Suppressor macrophage treated with lipopolysaccharide for 1 hour (primary cell): Measurements from ENCODE around the gene RHBDD1.
A peak's percentile ranks its signal among the peaks of the same experiment; 100 is the strongest.

Experiments used
- DNase-seq, 3 donors: peaks; one replicate each; pipeline ENCODE4 v3.0.0-alpha.2; 2020 to 2022

RHBDD1 gene

DNA sequence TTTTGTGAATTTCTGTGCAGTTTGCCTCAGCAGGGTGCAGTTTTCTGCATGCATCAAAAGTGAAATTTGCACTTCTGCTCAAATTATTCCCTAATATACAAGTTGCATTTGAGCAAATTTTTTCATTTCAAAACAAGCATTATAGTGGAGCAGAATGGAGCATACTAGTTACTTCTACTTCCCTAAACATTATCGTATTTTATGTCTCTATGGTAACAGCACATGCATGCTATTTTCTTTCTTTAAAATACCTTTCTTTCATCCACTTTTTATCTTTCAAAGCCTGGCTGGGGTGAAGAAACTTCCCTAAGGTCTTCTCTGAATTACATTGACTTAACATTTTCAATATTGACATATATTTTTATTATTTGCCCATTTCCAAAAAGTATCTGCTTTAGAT, 11.2 kb downstream of the RHBDD1 start:
- DNase-seq, result no peak

DNA sequence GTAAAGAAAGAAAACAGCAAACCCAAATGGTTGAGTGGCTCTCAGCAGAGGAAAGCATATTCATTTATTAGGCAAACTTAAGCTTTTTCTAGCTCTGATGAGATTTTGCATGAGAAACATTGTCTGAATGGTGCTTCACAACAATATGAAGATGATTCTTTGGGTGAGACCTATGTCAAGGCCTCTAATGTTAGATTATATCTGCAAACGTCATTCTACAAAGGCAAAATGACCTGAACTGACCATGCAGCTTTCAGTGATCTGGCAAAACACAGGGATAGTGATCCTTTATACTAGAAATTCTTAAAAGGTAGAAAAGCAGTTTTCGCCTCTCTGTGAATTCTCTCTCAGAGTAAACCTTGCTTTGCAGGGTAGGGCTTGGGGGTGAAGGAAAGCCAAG, 11.7 kb downstream of the RHBDD1 start:
- no peak for DNase-seq

DNA sequence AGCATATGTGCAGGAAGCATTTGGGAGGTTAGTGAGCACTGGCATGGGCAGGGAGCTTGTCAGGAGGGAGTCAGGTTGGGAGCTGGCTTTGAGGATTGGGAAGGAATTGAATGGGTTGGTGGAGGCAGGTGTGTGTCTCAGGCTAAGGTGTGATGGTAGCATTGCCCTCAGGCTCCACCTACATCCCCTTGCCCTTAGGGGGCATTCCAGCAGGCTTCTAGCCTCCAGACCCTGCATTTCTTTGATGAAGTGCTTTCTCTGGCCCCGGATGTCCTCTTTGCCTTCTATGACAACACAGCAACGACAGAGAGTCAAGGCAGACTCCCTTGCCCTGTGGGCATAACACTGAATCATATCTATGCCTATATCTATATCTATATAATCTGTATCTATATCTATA, 13.5 kb downstream of the RHBDD1 start:
- DNase-seq, result no peak

DNA sequence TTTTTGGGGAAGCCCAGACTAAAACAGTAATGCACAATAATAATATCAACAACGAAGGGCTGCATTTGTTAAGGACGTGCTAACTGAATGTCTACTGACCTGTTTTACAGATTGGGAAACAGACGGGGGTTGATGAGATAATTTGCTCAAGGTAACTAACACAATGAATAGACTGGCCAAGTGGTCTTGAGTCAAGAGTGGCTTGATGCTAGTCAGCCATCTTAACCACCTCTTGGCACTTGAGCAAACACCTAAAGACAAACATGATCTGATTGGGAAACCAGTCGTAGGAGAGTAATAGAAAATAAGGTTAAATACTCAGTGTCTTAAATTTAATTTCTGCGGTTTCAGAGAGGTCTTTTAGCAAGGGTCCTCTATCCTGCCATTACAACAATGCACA, 14.2 kb downstream of the RHBDD1 start:
- DNase-seq, result no peak

DNA sequence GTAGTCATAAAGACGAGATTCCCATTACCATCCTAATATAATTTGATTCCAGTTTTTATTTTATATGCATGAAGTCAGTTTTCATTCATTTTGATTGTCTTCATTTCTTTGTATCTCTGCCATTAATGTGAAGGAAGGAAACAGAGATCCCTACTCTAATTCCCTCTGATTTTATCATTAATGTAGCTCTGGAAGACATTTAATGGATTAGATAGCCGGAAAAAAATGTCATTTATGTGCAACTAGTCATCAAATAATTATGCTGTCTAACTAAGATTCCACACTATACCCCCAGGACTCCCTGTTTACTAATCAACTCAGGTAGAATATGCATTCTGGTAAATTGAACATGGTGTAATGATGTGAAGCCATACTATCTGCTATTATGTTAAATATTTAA, 19.9 kb downstream of the RHBDD1 start:
- no peak for DNase-seq

DNA sequence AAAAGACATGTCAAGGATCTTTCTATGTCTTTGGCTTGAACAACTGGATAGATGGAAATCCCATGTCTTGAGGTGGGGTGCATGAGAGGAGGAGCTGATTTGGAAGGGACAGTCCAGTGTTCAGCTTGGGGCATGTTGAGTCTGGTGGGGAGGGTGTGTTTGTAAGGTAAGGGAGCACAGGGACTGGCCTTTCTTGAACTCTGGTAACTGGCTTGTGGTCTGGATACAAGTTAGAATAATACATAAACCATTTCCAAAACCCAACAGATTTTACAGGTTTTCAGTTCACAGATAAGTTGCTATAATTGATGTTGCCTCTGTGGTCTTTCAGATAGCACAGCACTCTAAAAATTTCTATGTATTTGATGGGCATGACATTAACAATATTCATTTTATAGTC, 24.2 kb downstream of the RHBDD1 start:
- no peak for DNase-seq

DNA sequence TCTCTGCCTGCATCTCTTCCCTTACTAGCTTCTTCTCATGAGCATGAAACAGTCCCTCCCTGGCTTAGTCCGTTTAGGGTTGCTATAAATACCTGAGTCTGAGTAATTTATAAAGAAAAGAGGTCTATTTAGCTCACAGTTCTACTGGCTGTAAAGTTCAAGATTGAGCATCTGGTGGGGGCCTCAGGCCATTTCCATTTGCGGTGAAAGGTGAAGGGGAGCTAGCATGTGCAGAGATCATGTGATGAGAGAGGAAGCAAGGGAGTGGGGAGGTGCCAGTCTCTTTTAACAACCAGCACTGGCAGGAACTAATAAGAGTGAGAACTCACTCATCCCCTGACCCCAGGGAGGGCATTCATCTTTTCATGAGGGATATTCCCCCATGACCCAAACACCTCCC, 26.8 kb downstream of the RHBDD1 start:
- DNase-seq, result no peak

DNA sequence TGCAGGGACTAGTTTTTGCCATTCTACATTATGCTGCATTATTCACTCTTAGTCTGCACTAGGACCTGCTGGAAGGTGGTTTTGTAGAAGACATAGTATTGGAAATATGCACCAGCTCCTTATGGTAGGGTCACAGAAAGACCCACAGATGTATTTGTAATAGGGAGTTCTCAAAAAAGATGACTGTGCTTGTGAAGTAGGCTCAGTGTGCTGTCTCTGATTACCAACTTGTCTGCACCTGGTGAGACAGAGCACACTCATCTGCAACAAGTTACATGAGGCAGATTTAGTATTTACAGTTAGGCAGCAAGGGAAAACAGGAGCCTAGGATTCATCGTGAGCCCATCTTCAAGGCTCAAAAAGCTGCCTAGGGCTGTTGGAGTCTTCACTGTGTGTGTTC, 29.4 kb downstream of the RHBDD1 start:
- DNase-seq, result no peak

DNA sequence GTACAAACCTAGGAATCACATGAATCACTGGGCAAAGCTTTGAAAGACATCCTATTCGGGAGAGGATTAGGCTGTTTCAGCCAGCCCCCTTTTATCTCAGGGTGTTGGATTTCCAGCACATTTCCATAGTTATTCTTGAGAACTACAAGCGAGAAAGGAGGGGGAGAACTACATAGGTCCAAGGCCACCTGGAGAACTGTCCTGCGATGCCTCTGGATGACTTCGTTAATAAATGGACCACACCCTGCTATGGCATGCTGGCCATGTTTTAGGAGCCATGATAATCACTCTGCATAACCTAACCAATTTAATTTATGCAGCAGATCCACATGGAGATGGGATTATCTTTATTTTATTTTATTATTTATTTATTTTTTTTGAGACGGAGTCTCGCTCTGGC, 29.9 kb downstream of the RHBDD1 start:
- no peak for DNase-seq

DNA sequence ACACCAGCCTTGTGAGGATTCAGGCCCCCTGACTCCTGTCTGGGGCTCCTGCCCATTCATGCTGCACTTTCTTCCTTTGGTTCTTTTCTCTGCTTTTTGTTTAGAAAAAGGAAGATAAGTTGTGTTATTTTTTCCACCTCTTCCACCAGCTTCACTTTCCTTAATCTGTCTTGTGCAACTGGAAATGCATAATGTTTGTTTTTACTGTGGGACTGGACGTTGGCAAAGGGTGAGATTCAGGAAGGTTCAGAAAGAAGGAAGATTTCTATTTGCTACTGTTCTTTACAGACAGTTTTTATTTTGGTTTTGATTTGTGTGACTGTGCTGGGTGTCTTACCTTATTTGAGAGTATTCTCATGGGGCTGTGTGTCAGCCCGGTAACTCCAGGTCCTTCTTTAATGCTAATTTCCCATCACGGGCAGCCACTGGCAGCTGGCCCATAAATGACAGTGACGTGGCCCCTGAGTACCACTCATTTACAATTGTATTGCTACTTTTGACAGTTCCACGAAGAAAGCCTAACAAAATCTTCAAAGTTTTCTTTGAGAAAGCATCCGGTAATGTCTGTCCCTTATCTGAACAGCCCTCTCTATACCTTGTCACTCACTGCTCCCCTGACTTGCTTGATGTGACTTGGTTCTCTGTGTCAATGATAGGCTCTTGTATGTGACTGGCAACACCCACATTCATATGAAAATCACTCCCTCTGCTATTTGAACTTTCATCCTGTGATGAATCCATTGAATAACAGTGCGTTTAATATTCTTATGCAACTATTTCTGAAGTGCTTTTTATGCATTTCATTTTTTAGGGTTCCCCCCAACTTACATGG, 32.7 kb downstream of the RHBDD1 start:
- no peak for DNase-seq

DNA sequence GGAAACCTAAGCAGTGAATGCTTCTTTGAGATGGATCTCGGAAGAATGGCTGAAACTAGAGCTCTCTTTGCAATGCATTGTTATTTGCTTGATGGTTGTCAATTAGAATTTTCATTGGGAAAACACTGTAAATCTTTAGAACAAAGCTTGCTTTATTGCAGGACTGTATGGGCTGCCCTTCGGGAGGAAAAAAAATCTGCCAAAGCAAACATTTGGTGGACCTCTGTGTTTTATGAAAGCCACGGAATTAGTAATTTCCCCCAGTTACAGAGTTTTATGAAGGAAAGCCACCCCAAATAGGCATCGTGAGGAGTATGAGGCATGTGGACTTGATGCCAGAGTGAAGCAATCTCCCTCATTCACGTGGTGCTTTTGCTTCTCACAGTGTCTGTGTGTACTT, 33.5 kb downstream of the RHBDD1 start:
- no peak for DNase-seq

DNA sequence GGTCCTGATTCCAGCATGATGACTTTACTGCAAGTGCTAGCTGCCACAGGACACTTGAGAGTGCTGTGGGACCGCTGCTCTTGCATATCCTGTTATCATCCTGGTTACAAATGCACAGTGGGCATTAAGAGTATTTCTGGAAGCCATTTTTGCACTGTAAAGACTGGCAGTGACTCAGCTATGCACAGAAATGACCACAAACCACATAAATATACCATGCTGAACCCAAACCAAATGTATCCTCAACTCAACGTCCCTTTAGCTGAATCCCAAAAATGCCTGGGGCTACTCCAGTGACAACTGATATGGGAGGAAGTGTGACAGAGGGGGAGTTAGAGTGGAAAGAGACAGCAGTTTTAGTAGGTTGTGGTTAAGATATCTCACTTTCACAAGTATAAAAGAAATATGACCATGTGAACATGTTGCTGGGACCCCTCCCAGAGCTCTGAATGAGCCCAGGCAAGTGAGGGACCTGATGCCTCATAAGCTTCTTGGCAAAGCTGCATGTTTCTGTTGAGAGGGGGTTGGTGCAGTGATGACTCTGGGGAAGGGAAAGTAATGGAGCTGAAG, 37.3 kb downstream of the RHBDD1 start:
- DNase-seq, result peak in 1 of 3 donors; percentile 4

DNA sequence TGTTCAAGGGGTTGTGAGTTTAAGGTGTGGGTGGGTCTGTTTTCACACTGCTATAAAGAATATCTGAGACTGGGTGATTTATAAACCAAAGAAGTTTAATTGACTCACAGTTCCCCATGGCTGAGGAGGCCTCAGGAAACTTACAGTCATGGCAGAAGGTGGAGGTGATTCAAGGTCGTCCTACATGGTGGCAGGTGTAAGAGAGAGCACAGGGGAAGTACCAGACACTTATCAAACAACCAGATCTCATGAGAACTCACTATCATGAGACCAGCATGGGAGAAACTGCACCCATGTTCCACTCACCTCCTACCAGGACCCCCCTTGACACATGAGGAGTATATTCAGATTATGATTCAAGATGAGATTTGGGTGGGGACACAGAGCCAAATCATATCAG, 38.0 kb downstream of the RHBDD1 start:
- DNase-seq, result no peak

DNA sequence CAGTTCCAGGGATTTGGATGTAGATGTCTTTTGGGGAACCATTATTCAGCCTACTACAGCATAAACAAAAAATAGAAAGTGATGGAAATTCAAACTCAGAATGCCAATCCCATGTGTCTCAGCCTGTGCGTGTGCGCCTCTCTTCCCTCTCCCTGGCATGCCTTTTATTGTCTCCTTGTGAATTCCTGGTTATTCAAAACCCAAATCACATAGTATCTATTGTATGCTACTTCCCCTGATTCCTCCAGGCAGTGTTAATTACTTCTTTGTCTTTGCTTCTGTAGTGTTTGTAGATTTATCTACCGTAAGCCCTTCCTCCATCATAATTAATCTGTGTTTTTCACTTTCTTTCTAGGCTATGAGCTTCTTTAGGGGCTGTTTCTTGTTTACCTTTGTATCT, 38.9 kb downstream of the RHBDD1 start:
- DNase-seq, result no peak

DNA sequence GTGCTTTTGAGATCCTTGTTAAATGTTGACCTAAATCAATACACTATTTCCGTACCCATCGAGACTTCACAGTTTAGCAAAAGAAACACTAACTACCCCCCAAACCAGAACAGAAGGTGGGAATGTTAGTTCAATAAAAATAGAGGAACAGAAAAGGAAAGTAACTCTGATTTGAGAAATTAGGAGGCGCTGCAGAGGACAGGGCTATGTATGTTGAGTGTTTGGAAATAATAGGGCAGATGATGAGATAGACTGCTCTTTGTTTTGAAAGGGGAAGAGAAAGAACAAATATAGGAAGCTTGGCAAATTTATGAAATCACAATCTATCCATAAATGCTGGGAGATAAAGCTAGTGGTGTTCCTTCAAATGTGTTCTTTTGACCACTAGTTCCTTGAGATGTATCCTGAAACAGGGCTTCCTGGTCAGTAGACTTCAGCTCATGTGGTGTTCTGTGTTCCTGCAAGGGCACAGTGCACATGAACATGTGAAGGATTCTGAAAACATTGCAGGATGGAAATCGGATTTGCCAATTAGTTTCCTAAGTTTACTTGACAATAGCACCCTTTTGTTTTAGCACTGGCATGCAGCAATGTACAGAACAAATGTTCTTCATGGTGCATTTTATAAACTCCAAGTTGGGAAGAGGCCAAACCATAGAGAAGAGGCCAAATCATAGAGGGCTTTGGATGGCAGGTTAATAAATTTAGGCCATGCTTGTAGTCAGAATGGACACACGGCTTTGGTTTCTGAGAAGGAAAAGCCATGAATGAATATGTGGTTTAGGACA, 39.8 kb downstream of the RHBDD1 start:
- DNase-seq, result peak; percentile 50 to 67 (median 51)

DNA sequence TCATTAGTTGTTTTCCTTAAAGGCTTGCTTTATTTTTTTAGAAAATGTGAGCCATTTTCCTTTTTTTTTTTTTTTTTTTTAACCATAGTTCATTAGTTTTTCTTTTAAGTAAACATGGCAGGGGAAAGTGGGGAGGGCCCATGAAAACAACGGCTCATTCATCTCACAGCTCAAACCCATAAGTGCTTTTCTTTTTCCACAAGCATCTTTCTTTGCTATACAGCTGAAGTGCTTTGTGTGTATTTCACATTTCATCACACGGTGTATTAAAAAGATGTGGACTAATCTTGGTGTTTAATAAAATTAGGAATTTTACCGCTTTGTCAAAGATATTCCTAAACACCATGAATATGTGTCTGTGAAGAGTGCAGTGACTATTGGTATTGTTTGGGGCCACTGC, 41.6 kb downstream of the RHBDD1 start:
- DNase-seq, result no peak

DNA sequence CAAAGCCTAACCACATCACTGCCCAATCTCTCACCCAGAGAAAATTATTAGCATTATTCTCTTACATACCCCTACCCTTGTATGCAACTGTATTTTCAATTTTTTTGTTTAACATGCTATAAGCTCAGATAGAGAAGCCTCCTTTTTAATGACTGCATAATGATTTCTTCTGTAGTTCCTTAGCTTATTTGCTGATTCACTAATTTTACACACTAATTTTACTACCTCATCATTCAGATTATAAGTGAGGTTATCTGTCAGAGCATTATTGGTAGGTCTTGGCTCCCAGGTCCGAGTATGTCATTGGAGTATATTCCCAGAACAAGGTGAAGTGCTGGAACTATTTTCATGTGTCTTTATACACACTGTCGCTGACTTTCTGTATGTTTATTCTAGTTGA, 45.4 kb downstream of the RHBDD1 start:
- DNase-seq, result no peak

DNA sequence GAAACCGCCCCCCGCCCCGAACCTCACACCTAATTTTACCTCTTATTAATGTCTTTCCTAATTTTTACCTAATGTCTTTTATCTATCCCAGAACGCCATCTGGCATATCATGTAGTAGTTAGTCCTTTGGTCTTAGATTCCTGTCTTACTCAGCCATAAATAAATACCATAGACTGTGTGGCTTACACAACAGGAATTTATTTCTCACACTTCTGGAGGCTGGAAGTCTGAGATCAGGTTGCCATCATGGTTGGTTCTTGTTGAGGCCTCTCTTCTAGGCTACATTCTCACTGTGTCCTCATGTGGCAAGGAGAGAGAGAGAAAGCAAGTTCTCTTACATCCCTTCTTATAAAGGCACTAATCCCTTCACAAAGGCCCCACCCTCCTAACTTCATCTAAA, 46.8 kb downstream of the RHBDD1 start:
- no peak for DNase-seq

DNA sequence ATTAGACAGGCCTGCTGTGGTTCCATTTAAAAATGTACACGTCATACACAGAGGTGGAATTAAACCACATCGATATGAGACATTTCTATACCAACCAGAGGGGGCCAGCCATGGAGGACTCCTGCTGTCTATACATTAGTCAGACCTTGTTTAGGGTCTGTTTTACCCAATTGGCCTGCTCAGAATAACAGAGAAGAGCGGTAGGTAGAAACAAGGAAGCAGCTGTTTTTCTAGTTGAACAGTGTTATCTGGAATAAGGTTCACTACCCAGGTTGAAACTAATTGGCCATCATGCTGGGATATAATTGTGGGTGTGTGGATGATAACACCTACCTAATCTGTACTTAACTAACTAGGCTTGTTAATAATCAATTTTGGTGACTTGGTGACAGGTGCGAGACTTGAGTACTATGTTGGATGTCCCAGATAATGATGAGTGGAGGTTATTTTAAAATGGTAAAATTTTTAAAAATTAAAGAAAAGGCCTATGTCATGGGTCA, 47.5 kb downstream of the RHBDD1 start:
- no peak for DNase-seq

DNA sequence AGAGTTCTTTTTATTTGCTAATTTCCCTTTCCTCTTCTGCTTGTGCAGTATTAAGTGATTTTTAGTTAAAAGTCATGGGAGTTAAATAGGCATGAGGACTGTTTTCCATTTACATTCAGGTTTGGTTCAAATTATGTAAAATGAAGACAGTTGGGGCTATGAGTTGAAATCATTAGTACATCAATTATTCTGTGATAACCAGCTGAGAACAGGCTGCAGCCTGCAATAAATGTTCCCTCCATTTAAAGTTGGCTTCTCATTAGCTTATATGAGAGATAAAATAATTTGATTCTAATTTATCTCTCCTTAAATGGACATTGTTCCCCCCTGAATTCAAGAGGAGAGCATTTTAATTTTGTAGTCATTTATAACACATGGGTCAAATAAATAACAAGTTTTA, 48.3 kb downstream of the RHBDD1 start:
- DNase-seq, result no peak

DNA sequence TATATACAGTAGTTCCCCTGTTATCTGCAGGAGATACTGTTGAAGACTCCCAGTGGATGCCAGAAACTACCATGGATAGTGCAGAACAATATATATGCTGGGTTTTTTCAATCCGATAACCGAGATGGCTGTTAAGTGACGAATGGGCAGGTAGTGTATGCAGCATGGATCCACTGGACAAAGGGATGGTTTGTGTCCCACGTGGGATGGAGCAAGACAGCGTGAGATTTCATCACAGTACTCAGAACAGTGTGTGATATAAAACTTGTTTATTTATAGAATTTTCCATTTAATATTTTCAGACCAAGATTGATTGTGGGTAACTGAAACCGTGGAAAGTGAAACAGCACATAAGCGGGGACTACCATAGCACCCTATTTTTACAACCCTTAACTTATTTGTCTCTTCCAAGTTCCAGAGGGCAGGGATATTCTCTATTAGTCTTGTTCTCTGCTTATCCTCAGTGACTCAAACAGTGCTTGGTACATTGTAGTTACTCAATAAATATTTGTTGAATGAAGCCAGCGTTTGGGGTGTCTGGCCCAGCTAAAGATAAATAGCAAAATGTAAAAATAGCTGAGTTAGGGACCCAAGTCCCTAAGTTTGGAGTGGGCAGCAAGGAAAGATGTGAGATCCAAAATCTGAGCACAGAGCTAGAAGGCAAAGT, 50.0 kb downstream of the RHBDD1 start:
- no peak for DNase-seq

DNA sequence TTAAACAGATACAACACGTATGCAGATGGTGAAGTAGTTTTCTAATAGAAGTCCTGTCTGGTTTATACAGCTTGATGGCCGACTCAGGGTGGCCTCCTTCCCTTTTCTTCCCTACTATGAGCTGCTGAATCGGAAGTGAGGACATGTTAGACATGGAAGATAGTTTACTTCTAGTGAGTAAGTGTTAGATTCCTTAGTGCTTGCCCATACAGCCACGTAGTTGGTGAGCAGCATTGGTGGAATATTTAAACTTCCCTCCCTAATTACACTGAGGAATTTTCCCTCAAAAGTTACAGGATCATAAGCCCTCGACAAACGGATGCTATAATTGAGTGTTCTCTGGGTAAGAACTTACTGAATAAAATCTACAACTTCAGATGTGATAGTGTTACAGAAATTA, 52.1 kb downstream of the RHBDD1 start:
- no peak for DNase-seq

DNA sequence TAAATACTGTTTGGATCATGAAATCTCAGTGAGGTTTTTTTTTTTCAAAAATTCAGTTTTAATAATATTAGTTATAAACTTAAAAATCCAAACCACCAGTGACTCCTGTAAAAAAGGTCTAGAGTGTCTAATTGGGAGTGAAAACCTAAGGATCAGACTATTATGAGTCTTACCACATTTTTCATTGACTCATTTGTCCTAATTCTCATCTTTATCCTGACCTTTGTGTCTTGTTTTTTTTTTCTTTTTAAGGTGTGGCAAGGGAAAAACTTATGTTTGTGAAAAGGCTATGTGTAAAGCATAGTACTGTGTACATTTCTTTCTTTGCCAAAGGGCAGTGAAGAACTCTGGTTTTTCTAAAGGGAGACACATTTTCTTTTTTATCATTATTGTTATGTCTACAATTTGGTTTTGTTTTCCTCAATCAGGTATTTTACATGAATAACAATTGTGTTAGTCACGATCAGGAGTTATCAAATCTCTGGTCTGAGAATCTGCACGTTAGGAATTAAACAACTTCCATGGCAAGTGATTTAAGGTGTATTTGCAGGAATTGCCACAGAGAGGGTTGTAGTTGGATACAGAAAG, 52.6 kb downstream of the RHBDD1 start:
- no peak for DNase-seq
